HG02938 (cell line): ENCODE results near the gene CBARP.

ENCODE experiments used
- ATAC-seq: cut with Tn5 transposase; IDR thresholded peaks from one replicate; pipeline ENCODE4 v1.9.1; 2021; ENCODE audit warnings: mild to moderate bottlenecking, moderate library complexity; ENCODE audit not compliant: unreplicated experiment

CBARP gene

DNA sequence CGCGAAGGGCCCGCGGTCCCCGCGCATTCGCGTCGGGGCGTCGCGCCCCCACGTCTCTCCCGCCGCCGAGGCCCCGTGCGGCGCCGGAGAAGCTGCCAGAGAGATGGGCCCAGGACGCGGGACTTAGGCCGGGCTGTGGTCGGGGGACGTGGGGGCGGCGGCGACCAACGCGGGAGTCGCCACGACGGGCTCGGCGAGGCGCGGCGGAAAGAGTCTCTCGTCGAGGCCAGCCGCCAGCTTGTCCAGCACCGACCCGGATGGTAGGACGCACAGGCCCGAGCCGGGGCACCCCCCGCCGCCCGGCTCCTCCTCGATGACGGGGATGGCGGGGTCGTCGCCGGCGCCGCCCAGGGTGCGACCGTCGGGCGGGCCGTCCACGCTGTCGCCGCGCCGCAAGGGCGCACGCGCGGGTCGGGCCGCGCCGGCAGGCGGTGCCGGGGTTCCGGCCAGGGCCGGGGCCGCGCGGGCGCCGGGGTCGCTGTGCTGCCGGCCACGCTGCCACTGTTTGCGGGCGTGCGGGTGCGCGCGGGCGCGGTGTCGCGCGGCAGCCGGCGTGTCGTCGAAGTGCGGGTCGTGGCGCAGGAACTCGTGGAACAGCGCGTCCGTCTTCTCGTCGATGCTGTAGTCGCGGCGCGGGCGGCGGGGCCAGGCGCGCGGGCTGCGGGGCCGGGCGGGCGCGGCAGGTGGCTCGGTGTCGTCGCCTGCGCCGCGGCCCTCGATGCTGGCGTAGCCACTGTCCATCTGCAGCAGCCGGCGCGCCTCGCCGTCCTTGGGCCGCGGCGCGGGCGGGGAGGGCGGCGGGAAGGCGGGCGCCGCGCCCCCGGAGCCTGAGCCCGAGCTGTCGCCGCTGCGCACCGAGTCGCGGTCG lies 8.5 kb downstream of the CBARP start:
- no peak for ATAC-seq

DNA sequence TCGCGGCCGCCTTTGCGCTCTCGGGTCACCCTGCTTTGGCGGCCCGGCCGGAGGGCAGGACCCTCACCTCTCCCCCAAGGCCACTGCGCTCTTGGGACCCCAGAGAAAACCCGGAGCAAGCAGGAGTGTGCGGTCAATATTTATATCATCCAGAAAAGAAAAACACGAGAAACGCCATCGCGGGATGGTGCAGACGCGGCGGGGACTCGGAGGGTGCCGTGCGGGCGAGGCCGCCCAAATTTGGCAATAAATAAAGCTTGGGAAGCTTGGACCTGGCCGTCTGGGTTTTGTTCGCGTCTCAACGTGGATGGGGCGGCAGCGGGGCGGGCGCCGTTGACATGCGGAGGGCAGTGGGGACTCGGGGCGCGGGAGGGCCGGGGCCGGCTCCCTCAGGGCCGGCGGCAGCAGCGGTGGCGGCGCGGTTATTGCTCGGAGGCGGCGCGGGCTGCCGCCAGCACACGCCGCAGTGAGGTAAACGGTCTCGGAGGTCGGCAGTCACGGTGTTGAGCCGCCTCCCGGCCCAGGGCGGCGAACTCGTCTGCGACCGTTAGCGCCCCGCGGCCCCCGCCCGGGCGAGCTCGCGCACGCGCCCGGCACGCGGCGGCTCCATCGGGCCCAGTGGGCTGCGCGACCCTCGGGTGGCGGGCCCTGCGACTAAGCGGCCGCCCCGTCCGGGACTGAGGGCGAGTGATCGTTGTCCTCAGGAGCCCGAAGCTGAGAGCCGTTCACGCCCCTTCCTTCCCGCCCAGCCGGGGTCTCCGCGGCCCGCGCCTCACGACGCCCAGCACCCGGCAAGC lies 9.4 kb downstream of the CBARP start:
- no peak for ATAC-seq

DNA sequence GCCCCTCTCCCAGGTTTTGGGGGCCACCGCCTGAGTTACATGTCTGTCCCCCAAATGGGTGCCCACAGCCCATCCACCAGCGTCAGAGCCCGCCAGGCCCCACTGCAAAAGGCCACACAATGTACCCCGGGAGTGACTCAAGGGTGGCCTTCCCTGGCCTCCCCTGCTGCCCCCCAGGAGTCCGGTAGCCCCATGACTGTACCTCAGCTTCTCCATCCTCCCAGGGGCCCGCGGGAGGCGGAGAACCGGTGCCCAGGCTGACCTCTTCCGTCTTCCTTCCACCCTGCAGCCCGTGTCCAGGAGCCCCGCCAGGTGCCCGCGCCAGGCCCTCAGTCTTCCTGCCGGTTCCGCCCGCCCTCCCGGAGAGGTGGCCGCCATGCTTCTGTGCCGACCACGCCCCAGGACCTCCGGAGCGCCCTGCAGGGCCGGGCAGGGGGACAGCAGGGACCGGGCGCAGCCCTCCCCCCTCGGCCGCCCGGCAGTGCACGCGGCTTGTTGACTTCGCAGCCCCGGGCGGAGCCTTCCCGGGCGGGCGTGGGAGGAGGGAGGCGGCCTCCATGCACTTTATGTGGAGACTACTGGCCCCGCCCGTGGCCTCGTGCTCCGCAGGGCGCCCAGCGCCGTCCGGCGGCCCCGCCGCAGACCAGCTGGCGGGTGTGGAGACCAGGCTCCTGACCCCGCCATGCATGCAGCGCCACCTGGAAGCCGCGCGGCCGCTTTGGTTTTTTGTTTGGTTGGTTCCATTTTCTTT lies 10.3 kb downstream of the CBARP start:
- ATAC-seq = no peak

DNA sequence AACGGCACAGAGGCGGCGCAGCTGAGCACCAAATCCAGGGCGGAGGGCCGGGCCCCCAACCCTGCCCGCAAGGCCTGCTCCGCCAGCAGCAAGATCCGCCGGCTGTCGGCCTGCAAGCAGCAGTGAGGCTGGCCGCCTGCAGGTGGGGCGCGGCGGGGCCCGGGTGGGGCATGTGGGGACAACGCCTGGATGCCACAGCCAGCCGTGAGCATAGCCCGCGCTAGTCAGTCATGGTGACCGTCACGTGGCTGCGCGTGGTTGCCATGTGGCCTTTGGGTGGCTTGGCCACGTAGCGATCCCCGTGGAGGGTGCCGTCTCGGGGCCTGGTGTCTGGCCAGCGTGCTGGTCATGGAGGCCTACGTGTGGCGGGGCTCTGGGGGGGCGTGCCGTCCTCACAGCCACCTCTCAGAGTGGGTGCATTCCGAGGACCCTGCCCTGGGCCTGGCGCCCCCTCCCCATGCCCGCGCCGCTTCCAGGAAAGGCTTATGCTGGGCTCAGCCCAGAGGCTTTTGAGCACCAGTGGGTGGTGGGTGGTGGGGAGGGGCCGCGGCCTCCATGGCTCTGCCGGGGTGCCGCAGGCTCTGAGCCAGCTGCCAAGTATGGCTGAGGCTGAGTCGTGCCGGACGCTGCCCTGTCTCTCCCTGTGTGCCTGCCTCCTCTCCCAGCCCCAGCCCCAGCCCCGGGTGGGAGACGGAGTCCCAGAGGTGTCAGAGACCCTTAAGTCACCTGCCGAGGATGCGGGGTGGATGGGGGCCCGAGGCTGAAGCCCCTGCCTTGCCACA lies 11.1 kb downstream of the CBARP start:
- ATAC-seq = no peak

DNA sequence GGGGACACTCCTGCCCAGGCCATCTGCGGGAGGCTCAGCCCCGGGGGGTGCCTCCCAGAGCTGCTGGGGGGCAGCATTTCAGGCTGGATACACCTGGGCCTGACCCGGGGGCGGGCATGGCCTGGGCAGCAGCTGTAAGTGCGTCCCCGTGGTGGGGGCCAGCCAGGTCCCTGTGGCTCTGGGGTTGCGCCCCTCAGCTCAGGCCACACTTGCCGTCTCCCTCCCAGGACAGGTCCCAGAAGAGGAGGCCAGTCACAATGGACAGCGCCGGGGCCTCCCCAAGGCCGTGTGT lies 11.6 kb downstream of the CBARP start:
- no peak for ATAC-seq

DNA sequence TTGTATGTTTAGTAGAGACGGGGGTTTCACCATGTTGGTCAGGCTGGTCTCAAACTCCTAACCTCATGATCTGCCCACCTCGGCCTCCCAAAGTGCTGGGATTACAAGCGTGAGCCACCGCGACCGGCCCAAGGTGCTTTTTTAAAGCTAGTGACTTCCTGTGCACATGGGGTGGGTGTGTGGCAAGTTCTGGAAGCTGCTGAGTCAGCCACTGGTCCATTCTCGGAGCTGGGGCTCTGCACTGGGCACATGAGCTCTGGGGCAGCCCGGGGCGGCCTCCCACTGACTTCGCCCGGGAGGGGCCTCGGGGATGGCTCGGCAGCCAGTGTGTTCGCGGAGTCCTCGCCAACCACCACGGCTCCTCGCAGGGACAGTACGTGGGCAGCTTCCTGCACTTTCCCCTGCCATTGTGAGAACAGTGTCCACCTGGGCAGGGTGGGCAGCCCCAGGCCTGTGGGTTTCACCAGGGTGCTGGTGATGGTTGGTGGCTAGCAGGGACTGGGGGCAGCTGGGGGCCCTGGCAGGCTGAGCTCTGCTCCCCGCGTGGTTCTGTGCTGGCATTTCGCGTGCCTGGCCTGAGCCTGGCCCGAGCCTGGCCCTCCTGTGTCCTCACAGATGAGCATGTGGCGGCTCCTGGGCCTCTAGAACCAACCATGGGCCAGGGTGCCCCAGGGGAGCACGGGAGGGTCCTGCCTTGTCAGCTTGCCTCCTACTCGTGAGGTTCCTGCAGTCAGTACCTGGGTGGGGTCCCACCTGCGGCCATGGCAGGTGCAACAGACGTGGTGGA lies 12.2 kb downstream of the CBARP start:
- no peak for ATAC-seq

DNA sequence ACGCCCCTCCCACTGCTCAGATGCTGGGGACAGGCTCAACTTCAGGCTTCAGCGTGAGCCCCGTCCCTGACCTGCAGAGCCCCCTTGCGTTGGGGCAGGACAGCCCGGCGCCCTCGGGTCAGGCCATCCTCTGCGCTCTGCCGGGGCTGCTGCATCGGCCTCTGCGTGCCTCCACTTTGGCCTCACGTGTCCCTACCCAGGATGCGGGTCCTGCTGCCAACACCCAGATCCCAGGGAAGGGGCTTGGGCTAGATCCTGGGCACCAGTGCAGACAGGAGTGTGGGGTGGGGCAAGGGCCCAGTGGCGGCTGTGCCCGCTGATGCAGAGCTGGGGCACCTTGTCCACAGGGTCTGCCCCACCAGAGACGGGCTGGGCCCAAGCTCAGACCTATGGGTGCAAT lies 13.0 kb downstream of the CBARP start:
- no peak for ATAC-seq

DNA sequence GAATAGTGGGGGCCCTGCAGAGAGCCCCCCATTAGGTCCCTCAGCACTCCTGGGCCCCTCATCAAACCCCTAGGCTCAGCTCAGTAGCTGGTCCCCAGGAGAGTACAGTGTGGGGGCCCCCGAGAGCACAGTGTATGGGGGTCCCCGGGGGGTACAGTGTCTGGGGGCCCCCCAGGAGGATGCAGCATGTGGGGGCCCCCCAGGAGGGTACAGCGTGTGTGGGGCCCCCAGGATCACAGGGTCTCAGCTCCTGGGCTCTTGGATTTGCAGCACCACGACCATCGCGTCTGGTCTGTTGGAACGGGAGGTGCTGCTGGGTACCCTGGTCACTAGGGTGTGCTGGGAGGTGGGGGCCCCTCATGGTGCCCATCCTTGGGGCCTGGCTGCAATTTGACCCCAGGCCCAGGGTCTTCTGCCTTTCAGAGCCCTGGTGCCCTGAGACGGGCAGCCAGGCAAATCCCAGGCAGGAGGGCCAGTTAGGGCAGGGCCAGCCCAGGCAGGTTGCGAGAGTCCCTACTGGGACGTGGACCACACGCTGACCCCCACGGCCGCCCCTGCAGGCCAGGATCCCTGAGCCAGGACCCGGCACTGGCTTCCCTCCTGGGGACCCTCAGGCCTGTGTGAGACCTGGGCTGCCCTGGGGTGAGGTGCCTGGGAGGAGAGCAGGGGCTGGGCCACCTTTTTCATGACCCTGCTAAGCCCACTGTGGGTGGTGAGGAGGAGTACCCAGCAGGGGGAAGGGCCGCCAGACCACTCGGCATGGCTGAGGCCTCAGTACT lies 13.6 kb downstream of the CBARP start:
- ATAC-seq = no peak

DNA sequence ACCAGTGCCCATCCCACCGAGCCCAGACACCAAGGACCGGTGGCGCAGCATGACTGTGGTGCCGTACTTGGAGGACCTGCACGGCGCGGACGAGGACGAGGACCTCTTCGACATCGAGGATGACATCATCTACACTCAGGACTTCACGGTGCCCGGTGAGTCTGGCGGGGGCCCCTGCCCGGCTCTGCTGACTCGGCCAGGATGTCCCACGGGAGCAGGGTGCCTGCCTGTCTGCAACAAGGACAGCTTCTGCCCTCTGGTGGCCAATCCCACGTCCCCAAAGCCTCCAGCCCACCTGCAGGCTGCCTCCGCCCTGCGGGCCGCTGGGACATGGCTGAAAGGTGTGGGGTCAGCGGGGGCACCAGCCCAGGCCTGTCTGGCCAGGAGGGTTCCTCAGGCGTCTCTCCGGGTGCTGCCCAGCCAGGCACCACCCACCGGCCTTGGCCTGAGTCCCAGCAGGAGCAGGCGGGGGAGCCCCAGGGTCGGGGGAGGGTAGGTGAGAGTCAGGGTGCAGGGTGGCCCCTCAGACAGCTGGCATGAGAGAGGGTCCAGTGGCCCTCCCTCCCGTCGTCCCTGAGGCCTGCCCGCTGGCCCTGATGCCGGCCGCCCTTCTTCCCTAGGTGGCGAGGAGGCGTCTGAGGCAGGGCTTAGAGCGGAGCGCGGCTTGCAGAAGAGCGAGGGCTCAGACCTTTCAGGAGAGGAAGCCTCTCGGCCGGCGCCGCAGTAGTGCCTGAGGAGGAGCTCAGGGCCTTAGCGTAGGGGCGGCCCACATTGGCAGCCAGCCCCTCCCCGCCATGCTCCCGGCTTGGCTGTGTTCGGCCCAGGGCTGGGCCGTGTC lies 14.6 kb downstream of the CBARP start:
- no peak for ATAC-seq

DNA sequence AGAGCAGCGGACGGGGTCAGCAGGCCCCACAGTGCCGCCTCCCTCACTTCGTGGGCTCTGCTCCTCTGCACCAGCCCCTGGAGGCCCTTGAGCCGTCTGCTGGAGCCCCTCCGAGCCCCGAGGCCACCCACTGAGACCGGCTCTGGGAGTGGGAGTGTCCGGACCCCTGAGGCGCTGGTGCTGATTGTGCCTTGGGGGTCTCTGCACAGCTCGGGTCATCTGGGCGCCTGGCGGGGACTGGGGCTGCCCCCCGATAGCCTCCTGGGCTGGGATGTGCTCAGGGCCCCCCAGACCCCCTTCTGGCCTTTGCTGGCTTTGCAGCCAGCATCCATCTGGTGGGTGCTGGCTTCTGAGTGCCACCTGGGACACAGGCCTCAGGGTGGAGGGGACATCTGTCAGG lies 15.4 kb downstream of the CBARP start:
- no peak for ATAC-seq

DNA sequence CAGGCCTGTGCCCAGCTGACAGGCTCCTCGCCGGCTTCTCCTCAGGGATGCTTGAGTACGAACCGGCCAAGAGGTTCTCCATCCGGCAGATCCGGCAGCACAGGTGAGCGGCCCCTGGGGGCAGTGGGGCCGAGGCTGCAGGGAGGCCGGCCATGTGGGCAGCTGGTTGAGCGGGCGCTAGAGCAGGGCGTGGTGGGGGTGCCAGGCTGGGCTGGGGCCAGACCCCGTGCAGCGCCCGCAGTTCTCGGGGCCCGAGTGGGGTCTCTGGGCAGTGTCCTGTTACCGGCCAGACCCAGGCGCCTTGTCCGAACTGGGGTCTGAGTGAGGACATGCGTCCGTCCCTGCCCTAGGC lies 15.9 kb downstream of the CBARP start:
- ATAC-seq = no peak

DNA sequence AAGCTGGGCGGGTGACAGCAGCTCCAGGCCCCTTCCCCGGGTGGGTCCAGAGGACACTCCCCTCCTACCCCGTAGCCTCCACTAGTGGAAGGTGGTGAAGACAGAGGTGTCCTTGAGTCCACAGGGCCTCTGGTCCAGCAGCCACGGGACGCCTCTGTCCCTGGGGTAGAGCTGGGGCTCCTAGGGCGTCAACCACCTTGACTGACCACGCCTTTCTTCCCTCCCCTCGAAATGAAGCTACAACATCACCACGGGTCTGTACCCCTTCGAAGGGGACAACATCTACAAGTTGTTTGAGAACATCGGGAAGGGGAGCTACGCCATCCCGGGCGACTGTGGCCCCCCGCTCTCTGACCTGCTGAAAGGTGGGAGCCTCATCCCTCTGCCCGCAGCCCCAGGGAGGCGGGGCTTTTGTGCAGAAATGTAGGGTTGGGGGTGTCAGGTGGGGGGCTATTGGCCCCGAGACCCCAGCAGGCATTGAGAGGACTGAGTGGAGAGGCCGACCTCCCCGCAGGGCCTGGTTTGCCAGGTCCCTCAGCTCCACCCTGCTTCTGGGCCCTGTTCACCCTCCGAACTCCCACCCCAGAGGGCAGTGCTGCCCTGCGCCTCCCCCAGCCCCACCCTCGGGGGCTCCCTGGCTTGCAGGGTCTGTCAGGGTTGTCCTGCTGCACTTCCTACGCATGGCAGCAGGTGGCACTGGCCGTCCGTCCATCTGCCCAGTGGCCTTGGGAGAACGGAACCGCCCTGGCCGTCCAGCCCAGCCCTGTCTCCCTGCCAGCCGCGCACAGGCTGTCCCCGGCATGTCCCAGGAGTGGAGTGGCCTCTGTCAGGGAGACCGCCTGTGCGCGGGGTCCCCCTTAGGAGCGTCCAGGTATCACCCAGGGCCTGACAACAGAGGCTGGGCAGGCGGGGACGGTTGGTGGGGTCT lies 16.6 kb downstream of the CBARP start:
- ATAC-seq = no peak

DNA sequence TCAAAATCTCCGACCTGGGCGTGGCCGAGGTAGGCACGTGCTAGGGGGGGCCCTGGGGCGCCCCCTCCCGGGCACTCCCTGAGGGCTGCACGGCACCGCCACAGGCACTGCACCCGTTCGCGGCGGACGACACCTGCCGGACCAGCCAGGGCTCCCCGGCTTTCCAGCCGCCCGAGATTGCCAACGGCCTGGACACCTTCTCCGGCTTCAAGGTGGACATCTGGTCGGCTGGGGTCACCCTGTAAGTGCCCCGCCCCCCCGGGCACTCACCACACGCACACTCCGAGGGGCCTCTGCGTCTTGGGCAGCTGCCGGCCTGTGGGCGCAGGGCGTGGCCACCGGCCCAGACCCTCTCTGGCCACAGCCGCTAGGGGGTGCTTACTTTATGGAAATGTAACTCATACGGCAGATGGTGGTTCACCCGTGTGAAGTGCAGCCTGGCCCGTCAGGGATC lies 17.3 kb downstream of the CBARP start:
- ATAC-seq = no peak

DNA sequence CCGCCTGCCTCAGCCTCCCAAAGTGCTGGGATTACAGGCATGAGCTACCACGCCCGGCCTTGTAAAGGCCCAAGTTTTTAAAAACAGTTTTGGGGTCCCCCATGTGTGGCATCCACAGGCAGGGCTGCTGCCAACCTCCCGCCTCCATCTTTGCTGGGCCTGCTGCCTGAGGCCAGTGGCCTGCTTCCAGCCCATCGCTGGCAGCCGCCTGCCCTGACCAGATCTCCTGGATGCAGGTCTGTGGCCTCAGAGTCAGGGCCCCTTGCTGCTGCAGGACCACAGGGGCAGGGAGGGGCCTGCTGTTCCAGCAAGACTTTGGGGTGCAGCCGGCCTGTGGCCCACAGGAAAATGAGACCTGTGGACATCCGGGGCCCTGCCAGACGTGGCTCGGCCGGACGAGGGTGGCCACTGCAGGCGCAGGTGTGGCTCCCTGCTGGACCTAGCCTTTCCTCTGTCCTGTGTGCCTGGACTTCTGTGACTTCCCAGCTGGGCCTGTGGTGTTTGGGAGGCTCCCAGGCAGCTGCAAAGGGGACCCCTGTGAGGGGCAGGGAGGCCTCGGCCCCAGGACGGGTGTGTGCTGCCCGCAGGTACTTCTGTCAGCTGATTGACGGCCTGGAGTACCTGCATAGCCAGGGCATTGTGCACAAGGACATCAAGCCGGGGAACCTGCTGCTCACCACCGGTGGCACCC lies 17.9 kb downstream of the CBARP start:
- no peak for ATAC-seq

DNA sequence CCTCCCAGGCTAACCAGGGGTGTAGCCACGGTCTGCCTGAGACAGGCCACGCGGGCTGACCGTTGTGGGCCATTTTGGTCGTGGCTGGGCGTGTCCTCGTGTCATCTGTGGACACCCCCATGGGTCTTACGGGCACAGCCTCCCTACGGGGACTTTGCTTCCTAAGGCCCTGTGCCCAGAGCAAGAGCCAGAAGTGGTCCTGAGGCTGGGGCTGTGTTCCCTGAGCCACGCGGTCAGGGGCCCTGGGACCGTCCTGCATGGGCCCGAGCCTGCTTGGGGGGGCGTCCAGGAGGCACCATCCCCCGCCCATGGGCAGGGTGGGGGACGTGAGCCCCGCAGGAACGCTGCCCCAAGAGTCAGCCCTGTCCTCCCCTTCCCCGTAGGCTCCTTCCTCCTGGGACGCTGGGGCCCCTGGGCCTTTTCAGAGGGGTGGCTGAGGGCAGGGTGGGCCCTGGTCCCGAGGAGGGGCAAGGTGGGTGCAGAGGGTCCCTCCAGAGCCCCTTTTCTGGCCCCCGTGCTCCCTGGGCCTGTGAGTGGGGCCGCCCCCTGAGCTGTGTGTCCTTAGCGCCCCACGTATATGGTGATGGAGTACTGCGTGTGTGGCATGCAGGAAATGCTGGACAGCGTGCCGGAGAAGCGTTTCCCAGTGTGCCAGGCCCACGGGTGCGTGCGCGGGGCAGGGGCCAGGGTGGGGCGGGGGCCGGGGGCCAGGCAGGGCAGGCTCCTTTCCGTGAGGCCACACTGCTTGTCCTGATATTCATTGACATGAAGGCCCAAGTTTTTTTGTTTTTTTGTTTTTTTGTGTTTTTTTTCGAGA lies 18.8 kb downstream of the CBARP start:
- ATAC-seq = no peak

DNA sequence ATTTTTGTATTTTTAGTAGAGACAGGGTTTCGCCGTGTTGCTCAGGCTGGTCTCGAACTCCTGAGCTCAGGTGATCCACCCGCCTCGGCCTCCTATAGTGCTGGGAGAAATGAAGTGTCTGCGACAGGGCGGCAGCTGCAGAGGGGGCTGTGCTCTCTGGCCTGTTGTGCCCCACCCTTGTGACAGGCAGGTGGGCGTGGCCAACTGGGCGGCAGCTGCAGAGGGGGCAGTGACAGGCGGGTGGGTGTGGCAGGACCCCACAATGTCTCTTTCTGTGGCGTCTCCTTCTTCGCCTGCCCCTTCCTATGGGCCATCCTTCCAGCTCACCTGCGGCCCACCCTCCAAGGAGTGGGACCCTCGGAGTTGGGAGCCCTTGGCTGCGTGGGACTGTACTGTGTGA lies 20.4 kb downstream of the CBARP start:
- no peak for ATAC-seq
